SJCRH30 (cell line): ENCODE results near the gene LHFPL3. TPM values are rescaled to one million over a fixed set of nuclear protein-coding genes. Genes with fewer than 3 reads are reported as not detected.

Experiments
- DNase-seq, 2 experiments: peaks; one replicate each; pipeline ENCODE4 v3.0.0-alpha.2; 2015 to 2020
- H3K27ac ChIP-seq: fragments of 250-450 bp; sonication (Bioruptor Pico); 2 replicates; pipeline ENCODE4 v1.5.1; 2020; ENCODE audit warnings: mild to moderate bottlenecking, moderate library complexity
- H3K27me3 ChIP-seq: fragments of 250-450 bp; sonication (Bioruptor Pico); 2 replicates; pipeline ENCODE4 v1.5.1; 2020; ENCODE audit warnings: mild to moderate bottlenecking, moderate library complexity
- H3K36me3 ChIP-seq: fragments of 250-450 bp; sonication (Bioruptor Pico); 2 replicates; pipeline ENCODE4 v1.5.1; 2020; ENCODE audit warnings: mild to moderate bottlenecking, moderate library complexity
- H3K4me1 ChIP-seq: fragments of 250-450 bp; sonication (Bioruptor Pico); 2 replicates; pipeline ENCODE4 v1.5.1; 2020; ENCODE audit warnings: mild to moderate bottlenecking, moderate library complexity
- H3K4me3 ChIP-seq: fragments of 250-450 bp; sonication (Bioruptor Pico); 2 replicates; pipeline ENCODE4 v1.5.1; 2020; ENCODE audit warnings: mild to moderate bottlenecking, moderate library complexity
- H3K9me3 ChIP-seq: fragments of 250-450 bp; sonication (Bioruptor Pico); replicated peaks from 2 replicates; pipeline ENCODE4 v1.5.1; 2020; ENCODE audit warnings: mild to moderate bottlenecking, moderate library complexity
- total RNA-seq: library from RNA; depleted of rRNA; stranded (reverse); fragments of >200 nt; shearing (Covaris generic); gene quantifications from 2 replicates; pipeline ENCODE4 v1.2.3, GENCODE V29; 2014

LHFPL3 gene
- total RNA-seq, 1 experiment from 2014 or later, result 0.22 TPM

GRCh38 chr7:104410742-104411141 is 82.3 kb downstream of the LHFPL3 start:
- no peak overlapping the region for H3K27ac ChIP-seq
- DNase-seq, result no peak
- 0 out of 2 replicates have a peak, but pooled peaks cover 2% of the 10 kb centered on the region for H3K27me3 ChIP-seq
- no peaks in the 10 kb centered on the region for H3K36me3 ChIP-seq
- peaks cover 3% of the 10 kb centered on the region; the same call in 1 of the 2 replicates for H3K4me1 ChIP-seq
- H3K9me3 ChIP-seq, result no peaks in the 10 kb centered on the region
- H3K4me3 ChIP-seq, result no peak overlapping the region

GRCh38 chr7:104412911-104413310 is 84.5 kb downstream of the LHFPL3 start:
- Histone ChIP-seq H3K27me3 (0 out of 2 replicates have a peak, but pooled peaks cover 2% of the 10 kb centered on the region), H3K36me3 (no peaks in the 10 kb centered on the region), H3K4me1 (peaks cover 3% of the 10 kb centered on the region; the same call in 1 of the 2 replicates)

GRCh38 chr7:104414216-104414615 is 85.8 kb downstream of the LHFPL3 start:
- Histone ChIP-seq H3K27me3 (0 out of 2 replicates have a peak, but pooled peaks cover 2% of the 10 kb centered on the region), H3K27ac (no peak overlapping the region), H3K4me3 (no peak overlapping the region), H3K36me3 (no peaks in the 10 kb centered on the region), H3K4me1 (peaks cover 3% of the 10 kb centered on the region; the same call in 1 of the 2 replicates), H3K9me3 (no peaks in the 10 kb centered on the region)
- DNase-seq, result no peak

More at GRCh38 chr7:104412911-104413310, 84.5 kb downstream of the LHFPL3 start:
- Histone ChIP-seq H3K9me3 (no peaks in the 10 kb centered on the region), H3K27ac (no peak overlapping the region), H3K4me3 (no peak overlapping the region)
- peak in 1 of 2 experiments; percentile 56 for DNase-seq

- no peak for DNase-seq
- Histone ChIP-seq H3K4me3 (no peak overlapping the region), H3K9me3 (no peaks in the 10 kb centered on the region), H3K36me3 (no peaks in the 10 kb centered on the region), H3K4me1 (peaks cover 3% of the 10 kb centered on the region; the same call in 1 of the 2 replicates), H3K27ac (no peak overlapping the region), H3K27me3 (0 out of 2 replicates have a peak, but pooled peaks cover 2% of the 10 kb centered on the region)
These were observed 87.3 kb downstream of the LHFPL3 start for GRCh38 chr7:104415700-104416099.

- Histone ChIP-seq H3K4me1 (peaks cover 3% of the 10 kb centered on the region; the same call in 1 of the 2 replicates), H3K9me3 (no peaks in the 10 kb centered on the region), H3K4me3 (no peak overlapping the region), H3K36me3 (no peaks in the 10 kb centered on the region), H3K27ac (no peak overlapping the region), H3K27me3 (no peaks in the 10 kb centered on the region)
- DNase-seq, result no peak
These were observed 88.5 kb downstream of the LHFPL3 start for GRCh38 chr7:104416866-104417393.

GRCh38 chr7:104431930-104432329 is 103.5 kb downstream of the LHFPL3 start:
- Histone ChIP-seq H3K4me3 (no peak overlapping the region), H3K4me1 (no peaks in the 10 kb centered on the region), H3K36me3 (no peaks in the 10 kb centered on the region), H3K9me3 (no peaks in the 10 kb centered on the region), H3K27me3 (peaks cover 7% of the 10 kb centered on the region), H3K27ac (no peak overlapping the region)
- DNase-seq, result no peak

GRCh38 chr7:104434129-104434528 is 105.7 kb downstream of the LHFPL3 start:
- no peak overlapping the region for H3K4me3 ChIP-seq
- H3K27me3 ChIP-seq, result peaks cover 7% of the 10 kb centered on the region
- H3K27ac ChIP-seq, result no peak overlapping the region
- no peak for DNase-seq
- no peaks in the 10 kb centered on the region for H3K4me1 ChIP-seq
- no peaks in the 10 kb centered on the region for H3K9me3 ChIP-seq
- no peaks in the 10 kb centered on the region for H3K36me3 ChIP-seq

- no peaks in the 10 kb centered on the region for H3K9me3 ChIP-seq
- H3K36me3 ChIP-seq, result no peaks in the 10 kb centered on the region
- DNase-seq, result no peak
These were observed 114.1 kb downstream of the LHFPL3 start for GRCh38 chr7:104442481-104442880.

GRCh38 chr7:104444017-104444416 is 115.6 kb downstream of the LHFPL3 start:
- Histone ChIP-seq H3K27me3 (no peaks in the 10 kb centered on the region), H3K4me1 (peaks cover 15% of the 10 kb centered on the region), H3K36me3 (no peaks in the 10 kb centered on the region), H3K4me3 (no peak overlapping the region), H3K9me3 (no peaks in the 10 kb centered on the region), H3K27ac (peak overlapping the region; percentile 20)
- DNase-seq, result peak; percentile 48 to 62

More at GRCh38 chr7:104442481-104442880, 114.1 kb downstream of the LHFPL3 start:
- no peak overlapping the region for H3K4me3 ChIP-seq
- H3K27ac ChIP-seq, result no peak overlapping the region
- H3K27me3 ChIP-seq, result no peaks in the 10 kb centered on the region
- H3K4me1 ChIP-seq, result peaks cover 15% of the 10 kb centered on the region

- peaks cover 15% of the 10 kb centered on the region for H3K4me1 ChIP-seq
These were observed 117.0 kb downstream of the LHFPL3 start for GRCh38 chr7:104445393-104445792.

GRCh38 chr7:104450861-104451260 is 122.5 kb downstream of the LHFPL3 start:
- Histone ChIP-seq H3K9me3 (no peaks in the 10 kb centered on the region), H3K4me3 (no peak overlapping the region), H3K4me1 (no peaks in the 10 kb centered on the region), H3K36me3 (0 out of 2 replicates have a peak, but pooled peaks cover 2% of the 10 kb centered on the region), H3K27ac (no peak overlapping the region), H3K27me3 (no peaks in the 10 kb centered on the region)
- DNase-seq, result no peak

More at GRCh38 chr7:104445393-104445792, 117.0 kb downstream of the LHFPL3 start:
- no peaks in the 10 kb centered on the region for H3K27me3 ChIP-seq
- no peak for DNase-seq
- no peak overlapping the region for H3K4me3 ChIP-seq
- no peak overlapping the region for H3K27ac ChIP-seq
- H3K9me3 ChIP-seq, result no peaks in the 10 kb centered on the region
- H3K36me3 ChIP-seq, result no peaks in the 10 kb centered on the region

- H3K4me3 ChIP-seq, result no peak overlapping the region
- H3K4me1 ChIP-seq, result no peaks in the 10 kb centered on the region
- H3K27ac ChIP-seq, result no peak overlapping the region
- no peaks in the 10 kb centered on the region for H3K27me3 ChIP-seq
- no peak for DNase-seq
- no peaks in the 10 kb centered on the region for H3K9me3 ChIP-seq
- 0 out of 2 replicates have a peak, but pooled peaks cover 2% of the 10 kb centered on the region for H3K36me3 ChIP-seq
These were observed 124.8 kb downstream of the LHFPL3 start for GRCh38 chr7:104453190-104453589.

- no peak for DNase-seq
- Histone ChIP-seq H3K9me3 (no peaks in the 10 kb centered on the region), H3K27me3 (no peaks in the 10 kb centered on the region), H3K4me1 (no peaks in the 10 kb centered on the region), H3K36me3 (0 out of 2 replicates have a peak, but pooled peaks cover 2% of the 10 kb centered on the region), H3K27ac (no peak overlapping the region), H3K4me3 (no peak overlapping the region)
These were observed 130.5 kb downstream of the LHFPL3 start for GRCh38 chr7:104458875-104459274.

GRCh38 chr7:104469166-104469820 is 140.9 kb downstream of the LHFPL3 start:
- H3K4me1 ChIP-seq, result no peaks in the 10 kb centered on the region
- no peaks in the 10 kb centered on the region for H3K9me3 ChIP-seq
- H3K27me3 ChIP-seq, result 0 out of 2 replicates have a peak, but pooled peaks cover 4% of the 10 kb centered on the region
- H3K27ac ChIP-seq, result no peak overlapping the region
- no peak overlapping the region for H3K4me3 ChIP-seq
- DNase-seq, result no peak
- H3K36me3 ChIP-seq, result no peaks in the 10 kb centered on the region

GRCh38 chr7:104480529-104480928 is 152.1 kb downstream of the LHFPL3 start:
- Histone ChIP-seq H3K36me3 (no peaks in the 10 kb centered on the region), H3K4me1 (no peaks in the 10 kb centered on the region), H3K4me3 (no peak overlapping the region), H3K27me3 (peaks cover 9% of the 10 kb centered on the region), H3K9me3 (no peaks in the 10 kb centered on the region), H3K27ac (no peak overlapping the region)
- no peak for DNase-seq
